Effector CD4-positive, alpha-beta T cell (primary cell): ENCODE measurements around the gene IL11.

Experiments
- DNase-seq: peaks from one replicate; pipeline ENCODE4 v3.0.0-alpha.2; 2020

The IL11 gene

DNA sequence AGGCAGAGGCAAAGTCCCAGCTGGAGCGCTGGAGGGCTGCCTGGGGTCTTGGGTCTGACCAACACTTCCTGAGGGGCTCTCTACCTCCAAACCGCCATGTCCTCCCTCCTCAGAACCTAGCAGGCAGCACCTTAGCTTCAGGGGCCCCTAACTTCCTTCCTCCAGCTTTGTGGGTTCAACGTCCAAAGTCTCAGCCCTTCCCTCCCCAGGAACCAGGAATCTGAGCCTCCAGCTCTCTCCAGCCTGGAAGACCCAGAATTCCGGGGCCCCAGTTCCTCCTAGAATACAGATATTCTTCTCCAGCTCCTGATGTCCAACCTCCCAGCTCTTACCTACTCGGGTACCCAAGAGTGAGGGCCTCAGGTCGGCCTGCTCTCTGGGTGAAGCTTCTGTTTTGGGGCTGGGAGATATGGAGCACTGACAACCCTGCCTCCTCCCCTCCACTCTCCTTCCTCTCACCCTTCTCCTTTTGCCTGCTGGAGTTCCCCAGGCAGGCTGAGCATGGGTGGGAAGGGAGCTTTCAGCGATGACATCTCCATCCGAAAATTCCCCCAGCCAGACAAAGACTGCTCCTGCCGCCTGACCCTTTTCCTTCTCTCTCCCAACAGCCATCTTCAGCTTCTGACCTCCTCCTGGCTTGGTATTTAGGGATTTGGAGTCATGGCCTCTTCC, 48.7 kb downstream of the IL11 start:
- no peak for DNase-seq

GRCh38 chr19:55320844-55321419, 49.3 kb downstream of the IL11 start:
- DNase-seq = no peak

GRCh38 chr19:55319785-55320184, 50.5 kb downstream of the IL11 start:
- no peak for DNase-seq

DNA sequence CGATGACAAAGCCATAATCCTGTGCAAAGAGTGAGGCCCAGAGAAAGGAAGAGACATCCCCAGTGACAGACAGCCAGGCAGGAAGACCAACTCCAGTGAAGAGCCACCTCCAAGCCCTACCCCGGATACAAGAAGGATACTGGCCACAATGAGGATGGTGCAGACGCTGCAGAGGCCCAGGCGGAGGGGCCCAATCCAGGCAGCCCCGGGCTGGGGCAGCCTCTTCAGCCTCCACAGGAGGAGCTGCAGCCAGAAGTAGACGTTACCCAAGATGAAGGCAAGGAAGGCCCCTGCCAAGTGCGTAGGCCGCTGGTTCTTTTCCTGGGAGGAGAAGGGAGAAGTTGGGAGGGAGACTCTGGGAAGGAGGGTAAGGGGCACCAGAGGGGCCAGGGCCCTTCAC, 53.6 kb downstream of the IL11 start:
- DNase-seq = no peak

DNA sequence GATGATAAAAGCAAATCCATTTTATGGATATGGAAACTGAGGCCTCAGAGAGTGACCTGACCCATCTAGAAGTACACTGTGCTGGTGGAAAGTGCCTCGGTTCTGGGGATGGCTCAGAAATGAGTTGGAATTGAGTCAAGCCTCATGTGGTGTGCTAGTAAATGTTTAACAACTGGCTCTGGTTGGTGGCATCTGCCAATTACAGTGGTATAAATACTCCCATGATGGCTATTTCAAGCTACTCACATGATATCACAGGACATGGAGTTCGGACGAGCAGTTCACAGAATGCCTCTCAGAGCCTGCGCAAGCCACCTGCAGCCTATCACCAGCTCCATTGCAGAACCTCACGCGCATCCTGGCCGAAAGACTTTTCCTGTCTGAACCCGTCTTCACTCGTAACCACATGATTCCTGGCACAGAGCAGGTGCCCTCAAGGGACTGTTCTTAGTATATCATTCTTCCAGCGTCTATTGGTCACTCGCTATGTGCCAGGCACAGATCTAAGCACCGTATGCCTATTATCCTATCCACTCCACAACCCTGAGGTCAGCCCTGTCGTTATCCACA, 54.2 kb downstream of the IL11 start:
- no peak for DNase-seq

- DNase-seq = no peak
Measured at GRCh38 chr19:55314396-55314795, 55.9 kb downstream of the IL11 start.
